GM18867 (cell line): ENCODE results near the gene SLC25A47.
"Not testable (repeated sequence)": the region's sequence is repeated elsewhere in the genome, so short reads cannot be mapped to it uniquely, and the experiment has no call there.

Source experiments
- ATAC-seq: cut with Tn5 transposase; IDR thresholded peaks from one replicate; pipeline ENCODE4 v1.9.1; 2021; ENCODE audit warnings: mild to moderate bottlenecking, moderate library complexity; ENCODE audit not compliant: unreplicated experiment

Gene SLC25A47

GRCh38 chr14:100289916-100290606 lies 33.1 kb upstream of the SLC25A47 start:
- ATAC-seq: no peak

GRCh38 chr14:100290607-100291304 lies 32.4 kb upstream of the SLC25A47 start:
- no peak for ATAC-seq

GRCh38 chr14:100291305-100292075 lies 31.6 kb upstream of the SLC25A47 start:
- no peak for ATAC-seq

GRCh38 chr14:100292301-100292775 lies 30.8 kb upstream of the SLC25A47 start:
- ATAC-seq: no peak

- ATAC-seq: no peak
Observed at GRCh38 chr14:100292776-100293461, 30.2 kb upstream of the SLC25A47 start.

GRCh38 chr14:100293497-100294212 lies 29.5 kb upstream of the SLC25A47 start:
- no peak for ATAC-seq

GRCh38 chr14:100294213-100294962 lies 28.8 kb upstream of the SLC25A47 start:
- ATAC-seq: no peak

GRCh38 chr14:100294963-100295330 lies 28.2 kb upstream of the SLC25A47 start:
- no peak for ATAC-seq

GRCh38 chr14:100295376-100296105 lies 27.6 kb upstream of the SLC25A47 start:
- no peak for ATAC-seq

GRCh38 chr14:100296106-100296651 lies 27.0 kb upstream of the SLC25A47 start:
- no peak for ATAC-seq

GRCh38 chr14:100296729-100297128 lies 26.4 kb upstream of the SLC25A47 start:
- not testable (repeated sequence) for ATAC-seq

GRCh38 chr14:100297320-100298300 lies 25.5 kb upstream of the SLC25A47 start:
- peak; percentile 89 for ATAC-seq

GRCh38 chr14:100298551-100299237 lies 24.4 kb upstream of the SLC25A47 start:
- ATAC-seq: no peak

GRCh38 chr14:100299238-100299560 lies 23.9 kb upstream of the SLC25A47 start:
- no peak for ATAC-seq

- ATAC-seq: no peak
Observed at GRCh38 chr14:100302616-100303015, 20.5 kb upstream of the SLC25A47 start.

GRCh38 chr14:100303179-100303578 lies 20.0 kb upstream of the SLC25A47 start:
- no peak for ATAC-seq

- no peak for ATAC-seq
Observed at GRCh38 chr14:100303925-100304324, 19.2 kb upstream of the SLC25A47 start.
